Measurements from ENCODE around the gene ARHGAP10. TPM values are rescaled to one million over a fixed set of nuclear protein-coding genes. Genes with fewer than 3 reads are reported as not detected.
A peak's percentile ranks its signal among the peaks of the same experiment; 100 is the strongest.

ARHGAP10 gene
- total RNA-seq (2014; rRNA removed; shearing (Covaris generic)) = 3.2 and 5.0 TPM in 2 replicates
- polyA plus RNA-seq (2015; cell fraction: cytosol; rRNA removed) = 4.6 and 7.1 TPM in 2 replicates
- 1.4 and 3.4 TPM in 2 replicates for polyA plus RNA-seq (2015; cell fraction: nucleus; rRNA removed)

GRCh38 chr4:147731580-147732517, at the start of gene ARHGAP10:
Gene ARHGAP10 (plus strand): TSS chr4:147732088. CDS start chr4:147732302, 214 bp downstream.
- in situ Hi-C loops (cut with HindIII; ENCODE audit: low pct_unique_long_range_greater_than_20kb, low sequenced_read_pairs) = no loop called here
- peak; percentile 50 for DNase-seq (ENCODE audit: low read depth, low spot score)

GRCh38 chr4:147682755-147683154, 49.1 kb upstream of the ARHGAP10 start:
- in situ Hi-C loops (cut with HindIII; ENCODE audit: low pct_unique_long_range_greater_than_20kb, low sequenced_read_pairs) = no loop called here
- DNase-seq (ENCODE audit: low read depth, low spot score) = peak; percentile 6

GRCh38 chr4:147683188-147683591, 48.7 kb upstream of the ARHGAP10 start:
- no peak for DNase-seq (ENCODE audit: low read depth, low spot score)
- in situ Hi-C loops (cut with HindIII; ENCODE audit: low pct_unique_long_range_greater_than_20kb, low sequenced_read_pairs) = no loop called here

- peak; percentile 86 for DNase-seq (ENCODE audit: low read depth, low spot score)
- in situ Hi-C loops (cut with HindIII; ENCODE audit: low pct_unique_long_range_greater_than_20kb, low sequenced_read_pairs) = no loop called here
These were observed 47.9 kb upstream of the ARHGAP10 start, which contains the start of gene PRMT9 for GRCh38 chr4:147683717-147684700. Gene PRMT9 (minus strand): TSS chr4:147684163. CDS start chr4:147683987, 176 bp downstream.

- DNase-seq (ENCODE audit: low read depth, low spot score) = no peak
- in situ Hi-C loops (cut with HindIII; ENCODE audit: low pct_unique_long_range_greater_than_20kb, low sequenced_read_pairs) = no loop called here
These were observed 42.8 kb upstream of the ARHGAP10 start for GRCh38 chr4:147689067-147689466.

GRCh38 chr4:147691820-147692219, 40.1 kb upstream of the ARHGAP10 start:
- in situ Hi-C loops (cut with HindIII; ENCODE audit: low pct_unique_long_range_greater_than_20kb, low sequenced_read_pairs) = no loop called here
- DNase-seq (ENCODE audit: low read depth, low spot score) = no peak

- DNase-seq (ENCODE audit: low read depth, low spot score) = no peak
- in situ Hi-C loops (cut with HindIII; ENCODE audit: low pct_unique_long_range_greater_than_20kb, low sequenced_read_pairs) = no loop called here
These were observed 38.7 kb upstream of the ARHGAP10 start for GRCh38 chr4:147693218-147693617.

GRCh38 chr4:147696866-147697265, 35.0 kb upstream of the ARHGAP10 start:
- in situ Hi-C loops (cut with HindIII; ENCODE audit: low pct_unique_long_range_greater_than_20kb, low sequenced_read_pairs) = no loop called here
- no peak for DNase-seq (ENCODE audit: low read depth, low spot score)

GRCh38 chr4:147704846-147705245, 27.0 kb upstream of the ARHGAP10 start:
- in situ Hi-C loops (cut with HindIII; ENCODE audit: low pct_unique_long_range_greater_than_20kb, low sequenced_read_pairs) = no loop called here
- DNase-seq (ENCODE audit: low read depth, low spot score) = no peak

- peak; percentile 62 for DNase-seq (ENCODE audit: low read depth, low spot score)
- in situ Hi-C loops (cut with HindIII; ENCODE audit: low pct_unique_long_range_greater_than_20kb, low sequenced_read_pairs) = no loop called here
These were observed 23.8 kb upstream of the ARHGAP10 start for GRCh38 chr4:147707892-147708672.

GRCh38 chr4:147709999-147710398, 21.9 kb upstream of the ARHGAP10 start:
- no peak for DNase-seq (ENCODE audit: low read depth, low spot score)
- in situ Hi-C loops (cut with HindIII; ENCODE audit: low pct_unique_long_range_greater_than_20kb, low sequenced_read_pairs) = no loop called here

- no peak for DNase-seq (ENCODE audit: low read depth, low spot score)
- in situ Hi-C loops (cut with HindIII; ENCODE audit: low pct_unique_long_range_greater_than_20kb, low sequenced_read_pairs) = no loop called here
These were observed 17.1 kb upstream of the ARHGAP10 start for GRCh38 chr4:147714575-147715401.

GRCh38 chr4:147717878-147718277, 14.0 kb upstream of the ARHGAP10 start:
- in situ Hi-C loops (cut with HindIII; ENCODE audit: low pct_unique_long_range_greater_than_20kb, low sequenced_read_pairs) = no loop called here
- peak; percentile 14 for DNase-seq (ENCODE audit: low read depth, low spot score)

GRCh38 chr4:147723326-147723725, 8.6 kb upstream of the ARHGAP10 start:
- in situ Hi-C loops (cut with HindIII; ENCODE audit: low pct_unique_long_range_greater_than_20kb, low sequenced_read_pairs) = no loop called here
- DNase-seq (ENCODE audit: low read depth, low spot score) = peak; percentile 59

- in situ Hi-C loops (cut with HindIII; ENCODE audit: low pct_unique_long_range_greater_than_20kb, low sequenced_read_pairs) = no loop called here
- no peak for DNase-seq (ENCODE audit: low read depth, low spot score)
These were observed 7.3 kb upstream of the ARHGAP10 start for GRCh38 chr4:147724468-147725201.

- no peak for DNase-seq (ENCODE audit: low read depth, low spot score)
- in situ Hi-C loops (cut with HindIII; ENCODE audit: low pct_unique_long_range_greater_than_20kb, low sequenced_read_pairs) = no loop called here
These were observed 6.2 kb upstream of the ARHGAP10 start for GRCh38 chr4:147725673-147726072.
